Erythroblast (primary cell): ENCODE data around the gene XRCC3.

Experiments used
- GATA1 ChIP-seq: IDR thresholded peaks from 2 replicates; pipeline ENCODE4 v1.6.1; 2011; ENCODE audit warnings: low read depth, mild to moderate bottlenecking, control low read depth, low read length, moderate library complexity
- POLR2A ChIP-seq: IDR thresholded peaks from 2 replicates; pipeline ENCODE4 v1.6.1; 2011; ENCODE audit warnings: mild to moderate bottlenecking, low read length

GRCh38 chr14:103741876-103742275 is 26.6 kb upstream of the XRCC3 start:
- TF ChIP-seq POLR2A = no peak
- TF ChIP-seq GATA1 = no peak
